Karpas-422 (cell line): ENCODE measurements around the gene FANK1. TPM values are rescaled to one million over a fixed set of nuclear protein-coding genes. Genes with fewer than 3 reads are reported as not detected.

ENCODE experiments used
- DNase-seq: peaks from one replicate; pipeline ENCODE4 v3.0.0-alpha.2; 2015
- H2AFZ ChIP-seq: fragments of 200-600 bp; sonication (generic); 2 replicates; pipeline ENCODE4 v1.6.1; 2014; ENCODE audit warnings: antibody characterized with exemption, low read length, mixed read lengths
- H3K27ac ChIP-seq: fragments of 200-600 bp; sonication (generic); 2 replicates; pipeline ENCODE4 v1.5.1; 2014; ENCODE audit warnings: mild to moderate bottlenecking, low read length, moderate library complexity
- H3K27me3 ChIP-seq: fragments of 200-600 bp; sonication (generic); 2 replicates; pipeline ENCODE4 v1.6.1; 2014; ENCODE audit warnings: low read length, mixed read lengths
- H3K36me3 ChIP-seq: fragments of 200-600 bp; sonication (generic); 2 replicates; pipeline ENCODE4 v1.6.1; 2014; ENCODE audit warnings: low read length, mixed read lengths; ENCODE audit not compliant: insufficient read depth
- H3K4me1 ChIP-seq: fragments of 200-600 bp; sonication (generic); 2 replicates; pipeline ENCODE4 v1.6.1; 2014; ENCODE audit warnings: mild to moderate bottlenecking, low read length, mixed read lengths
- H3K4me2 ChIP-seq: fragments of 200-600 bp; sonication (generic); 2 replicates; pipeline ENCODE4 v1.6.1; 2014; ENCODE audit warnings: low read length, low read depth, mild to moderate bottlenecking; ENCODE audit not compliant: poor library complexity, severe bottlenecking
- H3K4me3 ChIP-seq: fragments of 200-600 bp; sonication (generic); 2 replicates; pipeline ENCODE4 v1.5.1; 2014; ENCODE audit warnings: mild to moderate bottlenecking, antibody characterized with exemption, low read length, mixed read lengths
- H3K79me2 ChIP-seq: fragments of 200-600 bp; sonication (generic); 2 replicates; pipeline ENCODE4 v1.6.1; 2014; ENCODE audit warnings: mild to moderate bottlenecking, low read length, mixed read lengths
- H3K9ac ChIP-seq: fragments of 200-600 bp; sonication (generic); 2 replicates; pipeline ENCODE4 v1.6.0; 2014; ENCODE audit warnings: low read length
- H3K9me2 ChIP-seq: fragments of 200-600 bp; sonication (generic), shearing (Covaris generic); replicated peaks from 2 replicates; pipeline ENCODE4 v1.6.0; 2014; ENCODE audit warnings: mild to moderate bottlenecking, low read length, moderate library complexity; ENCODE audit not compliant: insufficient read depth
- H3K9me3 ChIP-seq: fragments of 300-700, 200-600 bp; sonication (generic); 2 replicates; pipeline ENCODE4 v1.6.1; 2014; ENCODE audit warnings: low read length, mixed read lengths
- H4K20me1 ChIP-seq: fragments of 200-600 bp; sonication (generic); 2 replicates; pipeline ENCODE4 v1.6.1; 2014; ENCODE audit warnings: mild to moderate bottlenecking, antibody characterized with exemption, low read length, low read depth; ENCODE audit not compliant: insufficient read depth
- total RNA-seq: library from RNA; depleted of rRNA; stranded (reverse); fragments of >200 nt; shearing (Covaris generic); gene quantifications from 2 replicates; pipeline ENCODE4 v1.2.3, GENCODE V29; 2014; ENCODE audit warnings: low replicate concordance

FANK1 gene
- total RNA-seq, 1 experiment from 2014 or later, result not detected

DNA sequence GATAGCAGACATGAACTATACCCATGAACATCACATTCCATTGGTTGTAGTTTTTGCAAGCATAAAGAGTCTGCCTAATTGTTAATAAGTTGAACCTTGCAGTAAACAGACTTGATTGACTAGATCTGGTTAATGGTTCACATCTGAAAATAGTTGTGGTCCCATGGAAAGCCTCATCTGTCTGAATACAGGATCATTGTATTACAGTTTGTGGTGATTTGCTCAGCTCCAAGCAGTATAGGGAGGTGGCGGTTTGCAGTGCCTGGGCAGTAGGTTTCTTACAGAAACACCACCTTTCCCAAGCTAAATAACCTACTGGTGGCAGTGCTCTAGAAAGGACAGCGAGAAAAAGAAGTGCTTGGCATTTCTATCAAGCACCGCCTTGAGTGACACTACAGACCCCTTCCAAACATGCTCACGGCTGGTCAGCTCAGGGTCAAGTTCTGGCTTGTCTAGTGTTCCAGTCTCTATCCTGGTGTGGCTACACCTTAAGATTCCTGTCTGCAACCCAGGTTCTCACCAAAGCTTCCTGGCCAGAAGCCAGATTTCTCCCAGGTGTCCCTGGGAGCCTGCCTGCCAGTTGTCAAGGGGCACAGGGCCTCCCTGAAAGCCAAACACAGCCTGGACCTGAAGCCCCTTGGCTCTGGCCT, 119.9 kb downstream of the FANK1 start:
- H3K27ac ChIP-seq, result no peak overlapping the region
- H3K4me1 ChIP-seq, result no peaks in the 10 kb centered on the region
- no peaks in the 10 kb centered on the region for H3K79me2 ChIP-seq
- no peaks in the 10 kb centered on the region for H4K20me1 ChIP-seq
- H3K9ac ChIP-seq, result no peak overlapping the region
- H3K4me2 ChIP-seq, result no peak overlapping the region
- H3K9me3 ChIP-seq, result no peaks in the 10 kb centered on the region
- H3K4me3 ChIP-seq, result no peak overlapping the region
- no peaks in the 10 kb centered on the region for H3K9me2 ChIP-seq
- no peaks in the 10 kb centered on the region for H3K36me3 ChIP-seq
- no peak for DNase-seq
- H3K27me3 ChIP-seq, result no peaks in the 10 kb centered on the region
- H2AFZ ChIP-seq, result no peak overlapping the region

DNA sequence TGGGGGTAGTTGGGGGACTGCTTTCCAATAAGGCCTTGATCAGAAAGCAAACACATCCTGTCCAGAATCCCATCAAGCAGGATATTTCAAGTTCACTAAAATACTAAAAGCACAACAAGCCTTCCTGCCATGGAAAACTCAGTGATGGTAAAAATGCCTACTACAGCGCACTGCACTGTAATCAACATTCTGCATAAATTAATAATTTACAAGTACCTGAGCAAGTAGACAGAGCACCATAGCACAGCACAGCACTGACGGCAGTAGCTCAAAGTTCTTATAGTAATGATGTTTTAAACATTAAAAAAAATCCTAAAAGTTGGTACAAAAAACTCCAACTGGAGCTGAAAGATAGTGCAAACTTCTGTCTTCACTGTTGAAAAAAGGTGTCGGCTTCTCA, 120.5 kb downstream of the FANK1 start:
- H3K36me3 ChIP-seq, result no peaks in the 10 kb centered on the region
- no peaks in the 10 kb centered on the region for H3K27me3 ChIP-seq
- no peak overlapping the region for H3K27ac ChIP-seq
- no peaks in the 10 kb centered on the region for H3K9me3 ChIP-seq
- no peaks in the 10 kb centered on the region for H3K79me2 ChIP-seq
- H3K4me1 ChIP-seq, result no peaks in the 10 kb centered on the region
- no peak overlapping the region for H2AFZ ChIP-seq
- no peak overlapping the region for H3K4me2 ChIP-seq
- H3K4me3 ChIP-seq, result no peak overlapping the region
- H3K9ac ChIP-seq, result no peak overlapping the region
- DNase-seq, result no peak
- no peaks in the 10 kb centered on the region for H3K9me2 ChIP-seq
- no peaks in the 10 kb centered on the region for H4K20me1 ChIP-seq

DNA sequence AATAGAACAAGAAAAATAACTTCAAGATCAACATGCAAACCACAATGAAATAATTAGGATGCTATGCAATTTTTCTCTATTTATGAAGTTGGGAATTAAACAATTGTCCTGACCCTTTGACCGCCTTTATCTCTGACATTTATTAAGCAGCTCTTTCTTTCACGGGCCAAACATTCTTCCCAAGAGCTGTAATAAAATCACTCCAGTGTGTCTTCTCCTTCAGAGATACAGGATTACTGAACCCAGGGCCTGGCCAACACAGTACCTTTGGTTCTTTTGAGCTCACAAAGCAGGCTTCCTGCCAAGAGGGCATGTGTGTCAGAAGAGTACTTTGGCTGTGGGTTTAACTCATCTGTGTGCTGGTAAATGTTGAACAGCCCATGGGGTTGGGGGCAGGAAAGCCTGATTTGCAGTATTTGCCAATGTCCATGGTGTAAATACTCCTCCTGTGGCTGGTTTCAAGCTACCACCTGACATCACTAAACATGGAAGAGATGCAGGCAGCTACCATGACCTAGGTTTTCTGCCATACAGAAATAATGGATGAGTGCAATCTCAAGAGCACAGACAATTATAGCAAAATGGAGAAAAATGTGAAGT, 121.7 kb downstream of the FANK1 start:
- Histone ChIP-seq H3K36me3 (no peaks in the 10 kb centered on the region), H3K4me3 (no peak overlapping the region), H3K9me3 (no peaks in the 10 kb centered on the region)

DNA sequence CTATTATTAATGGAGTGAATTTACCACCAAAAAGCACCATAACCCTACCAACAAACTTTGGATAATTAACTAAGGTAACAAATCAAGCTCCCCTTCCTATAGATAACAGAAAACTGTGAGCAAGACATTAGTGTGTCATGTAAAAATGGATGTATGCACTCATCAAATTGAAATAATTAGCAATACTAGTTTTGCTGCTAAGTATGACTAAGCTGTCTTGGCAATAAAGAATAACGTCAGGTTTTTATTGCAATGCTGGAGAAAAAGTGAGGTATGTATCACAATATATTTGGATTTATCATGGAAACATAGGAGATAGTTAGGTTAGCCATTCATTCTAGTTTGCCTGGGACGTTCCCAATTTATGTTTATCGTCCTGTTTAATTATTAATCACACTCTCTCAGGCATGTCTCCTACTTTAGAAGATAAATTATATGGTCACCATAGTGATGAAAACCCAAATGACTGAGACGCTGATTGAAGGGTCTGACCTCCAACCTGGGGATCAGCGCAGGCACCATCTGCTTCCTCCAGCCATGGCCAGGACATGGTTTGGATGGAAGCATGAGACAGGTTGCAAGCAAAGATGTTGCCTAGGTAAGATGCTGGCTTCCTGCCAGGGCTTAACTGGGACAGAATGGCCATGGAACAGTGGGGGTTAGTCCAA, 125.6 kb downstream of the FANK1 start:
- Histone ChIP-seq H4K20me1 (no peaks in the 10 kb centered on the region), H3K9ac (no peak overlapping the region), H3K36me3 (no peaks in the 10 kb centered on the region), H3K9me3 (no peaks in the 10 kb centered on the region), H3K4me1 (no peaks in the 10 kb centered on the region), H3K4me3 (no peak overlapping the region), H3K27ac (no peak overlapping the region), H3K79me2 (no peaks in the 10 kb centered on the region), H3K9me2 (no peaks in the 10 kb centered on the region), H2AFZ (no peak overlapping the region), H3K4me2 (no peak overlapping the region), H3K27me3 (no peaks in the 10 kb centered on the region)
- DNase-seq, result no peak

More for the DNA sequence above, 121.7 kb downstream of the FANK1 start:
- H3K4me2 ChIP-seq, result no peak overlapping the region
- no peaks in the 10 kb centered on the region for H3K27me3 ChIP-seq
- no peaks in the 10 kb centered on the region for H3K9me2 ChIP-seq
- H2AFZ ChIP-seq, result no peak overlapping the region
- H3K4me1 ChIP-seq, result no peaks in the 10 kb centered on the region
- no peaks in the 10 kb centered on the region for H3K79me2 ChIP-seq
- H3K9ac ChIP-seq, result no peak overlapping the region
- no peak overlapping the region for H3K27ac ChIP-seq
- H4K20me1 ChIP-seq, result no peaks in the 10 kb centered on the region
- no peak for DNase-seq

DNA sequence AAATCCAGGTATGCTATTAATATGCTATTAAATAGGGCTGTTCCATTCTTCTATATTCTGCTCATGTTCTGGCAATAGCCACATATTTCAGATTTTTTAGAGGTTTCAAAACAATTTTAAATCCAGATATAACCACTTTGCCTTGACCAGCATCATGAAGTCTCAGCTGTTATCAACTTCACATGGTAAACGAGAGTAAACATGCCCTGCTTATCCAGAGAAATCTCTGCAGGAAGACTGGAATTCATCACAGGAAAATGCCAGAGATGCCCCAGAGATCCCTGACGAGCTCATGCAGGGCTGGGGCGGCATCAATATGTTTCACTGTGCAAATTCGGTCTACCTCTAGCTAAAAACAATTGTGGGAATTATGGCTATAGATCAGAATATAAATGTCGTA, 126.5 kb downstream of the FANK1 start:
- Histone ChIP-seq H3K9me2 (no peaks in the 10 kb centered on the region), H2AFZ (no peak overlapping the region), H3K4me1 (no peaks in the 10 kb centered on the region), H3K27me3 (no peaks in the 10 kb centered on the region), H3K27ac (no peak overlapping the region), H3K4me3 (no peak overlapping the region), H3K4me2 (no peak overlapping the region), H4K20me1 (no peaks in the 10 kb centered on the region), H3K9ac (no peak overlapping the region), H3K36me3 (no peaks in the 10 kb centered on the region), H3K79me2 (no peaks in the 10 kb centered on the region), H3K9me3 (no peaks in the 10 kb centered on the region)
- no peak for DNase-seq

DNA sequence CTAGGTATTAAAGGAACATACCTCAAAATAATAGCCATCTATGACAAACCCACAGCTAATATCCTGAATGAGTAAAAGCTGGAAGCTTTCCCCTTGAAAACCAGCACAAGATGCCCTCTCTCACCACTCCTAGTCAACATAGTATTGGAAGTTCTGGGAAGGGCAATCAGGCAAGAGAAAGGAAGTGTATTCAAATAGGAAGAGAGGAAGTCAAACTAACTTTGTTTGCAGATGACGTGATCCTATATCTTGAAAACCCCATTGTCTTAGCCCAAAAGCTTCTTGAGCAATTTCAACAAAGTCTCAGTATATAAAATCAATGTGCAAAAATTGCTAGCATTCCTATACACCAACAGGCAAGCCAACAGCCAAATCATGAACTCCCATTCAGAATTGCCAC, 131.3 kb downstream of the FANK1 start:
- Histone ChIP-seq H3K27me3 (no peaks in the 10 kb centered on the region), H3K9me3 (no peaks in the 10 kb centered on the region), H2AFZ (no peak overlapping the region), H3K79me2 (no peaks in the 10 kb centered on the region), H3K9ac (no peak overlapping the region), H3K4me1 (no peaks in the 10 kb centered on the region), H3K27ac (no peak overlapping the region), H3K4me2 (no peak overlapping the region), H3K9me2 (no peaks in the 10 kb centered on the region), H3K36me3 (no peaks in the 10 kb centered on the region), H4K20me1 (no peaks in the 10 kb centered on the region), H3K4me3 (no peak overlapping the region)
- DNase-seq, result no peak

DNA sequence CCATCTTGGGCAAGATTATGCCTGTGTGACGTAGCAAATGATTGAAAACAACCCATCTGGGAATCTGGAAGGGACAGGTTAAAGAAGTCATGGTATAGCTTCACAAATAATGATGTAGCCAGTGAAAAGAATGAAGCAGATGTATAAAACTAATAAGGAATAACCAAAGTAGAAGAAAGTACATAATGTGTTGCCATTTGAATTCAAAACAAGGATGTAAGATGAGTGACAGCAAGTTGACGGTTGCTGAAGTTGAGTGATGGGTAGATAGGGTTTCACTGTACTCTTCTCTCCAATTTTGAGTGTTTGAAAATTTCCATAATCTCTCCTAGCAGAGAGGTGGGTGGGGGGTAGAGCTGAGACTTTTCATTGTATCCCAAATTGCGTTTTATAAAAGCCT, 133.6 kb downstream of the FANK1 start:
- no peaks in the 10 kb centered on the region for H3K79me2 ChIP-seq
- no peak overlapping the region for H3K4me2 ChIP-seq
- DNase-seq, result no peak
- no peaks in the 10 kb centered on the region for H3K36me3 ChIP-seq
- H3K27ac ChIP-seq, result no peak overlapping the region
- H3K9me3 ChIP-seq, result peaks cover 2% of the 10 kb centered on the region; the same call in 1 of the 2 replicates
- H2AFZ ChIP-seq, result no peak overlapping the region
- no peaks in the 10 kb centered on the region; the same call in 1 of the 2 replicates for H3K27me3 ChIP-seq
- H3K9me2 ChIP-seq, result no peaks in the 10 kb centered on the region
- no peaks in the 10 kb centered on the region for H4K20me1 ChIP-seq
- no peak overlapping the region for H3K9ac ChIP-seq
- no peak overlapping the region for H3K4me3 ChIP-seq
- no peaks in the 10 kb centered on the region for H3K4me1 ChIP-seq

DNA sequence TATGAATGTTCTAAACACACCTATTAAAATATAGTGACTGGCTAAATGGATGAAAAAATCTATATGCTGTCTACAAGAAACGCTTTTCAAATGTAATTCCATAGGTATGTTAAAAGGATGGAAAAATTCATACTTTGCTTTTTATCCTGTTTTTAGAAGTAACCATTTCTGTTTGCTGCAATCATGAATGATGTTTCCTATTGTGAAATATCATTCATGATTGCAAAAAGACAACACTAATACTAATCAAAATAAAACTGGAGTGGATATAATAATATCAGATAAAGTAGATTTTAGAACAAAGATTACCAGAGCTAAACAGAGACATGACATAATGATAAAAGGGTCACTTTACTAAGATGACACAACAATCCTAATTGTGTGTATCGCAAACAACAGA, 138.2 kb downstream of the FANK1 start:
- Histone ChIP-seq H3K4me1 (no peaks in the 10 kb centered on the region), H3K27me3 (no peaks in the 10 kb centered on the region; the same call in 1 of the 2 replicates), H3K4me3 (no peak overlapping the region), H3K9ac (no peak overlapping the region), H4K20me1 (no peaks in the 10 kb centered on the region), H3K4me2 (no peak overlapping the region), H3K9me2 (no peaks in the 10 kb centered on the region), H3K27ac (no peak overlapping the region), H3K36me3 (no peaks in the 10 kb centered on the region), H2AFZ (no peak overlapping the region), H3K9me3 (peaks cover 2% of the 10 kb centered on the region; the same call in 1 of the 2 replicates), H3K79me2 (no peaks in the 10 kb centered on the region)
- no peak for DNase-seq
